T-helper 2 cell treated with Interferon-gamma antibody and Interleukin-4, amounts not matched to agents 5 μg/mL and 100 μg/mL, for 36 hours (primary cell): ENCODE data around the gene DCAF6.
A peak's percentile ranks its signal among the peaks of the same experiment; 100 is the strongest.

Source experiments
- DNase-seq: peaks from one replicate; pipeline ENCODE4 v3.0.0; 2021; ENCODE audit warnings: low spot score
- H3K27ac Mint-ChIP-seq: one replicate; pipeline ENCODE4 v1.8.0; 2021; ENCODE audit warnings: mild to moderate bottlenecking, mixed read lengths
- H3K27me3 Mint-ChIP-seq: one replicate; pipeline ENCODE4 v1.8.0; 2021; ENCODE audit warnings: low read depth, mixed read lengths
- H3K36me3 Mint-ChIP-seq: one replicate; pipeline ENCODE4 v1.8.0; 2021; ENCODE audit warnings: low read depth, mixed read lengths
- H3K4me1 Mint-ChIP-seq: one replicate; pipeline ENCODE4 v1.8.0; 2021; ENCODE audit warnings: low read depth, mixed read lengths
- H3K4me3 Mint-ChIP-seq: one replicate; pipeline ENCODE4 v1.8.0; 2022; ENCODE audit warnings: mild to moderate bottlenecking, moderate library complexity, mixed read lengths
- H3K9me3 Mint-ChIP-seq: one replicate; pipeline ENCODE4 v1.8.0; 2021; ENCODE audit warnings: mixed read lengths

DCAF6 gene

GRCh38 chr1:167933788-167934187, 2.7 kb upstream of the DCAF6 start:
- Mint-ChIP-seq H3K27ac (no peak overlapping the region), H3K9me3 (no peaks in the 10 kb centered on the region), H3K27me3 (no peaks in the 10 kb centered on the region), H3K36me3 (peaks cover 5% of the 10 kb centered on the region), H3K4me3 (peak overlapping the region; percentile 90), H3K4me1 (peaks cover 25% of the 10 kb centered on the region)
- DNase-seq: no peak

GRCh38 chr1:167934426-167935215, 1.9 kb upstream of the DCAF6 start:
- H3K9me3 Mint-ChIP-seq: no peaks in the 10 kb centered on the region
- peak overlapping the region; percentile 90 for H3K4me3 Mint-ChIP-seq
- H3K36me3 Mint-ChIP-seq: peaks cover 5% of the 10 kb centered on the region
- no peaks in the 10 kb centered on the region for H3K27me3 Mint-ChIP-seq
- peak overlapping the region; percentile 97 for H3K27ac Mint-ChIP-seq
- DNase-seq: no peak
- peaks cover 25% of the 10 kb centered on the region for H3K4me1 Mint-ChIP-seq

GRCh38 chr1:167935216-167936067, 1.0 kb upstream of the DCAF6 start:
- DNase-seq: peak; percentile 63
- peak overlapping the region; percentile 90 for H3K4me3 Mint-ChIP-seq
- no peaks in the 10 kb centered on the region for H3K9me3 Mint-ChIP-seq
- peaks cover 5% of the 10 kb centered on the region for H3K36me3 Mint-ChIP-seq
- no peaks in the 10 kb centered on the region for H3K27me3 Mint-ChIP-seq
- H3K4me1 Mint-ChIP-seq: peaks cover 25% of the 10 kb centered on the region
- H3K27ac Mint-ChIP-seq: peak overlapping the region; percentile 97

- DNase-seq: peak; percentile 57
These were observed 636 bp downstream of the DCAF6 start, which contains the start of gene MPC2 for GRCh38 chr1:167936930-167937708. TSS of gene MPC2 (minus strand) at chr1:167937072. CDS start at chr1:167935841, 1,231 bp downstream.

DNA sequence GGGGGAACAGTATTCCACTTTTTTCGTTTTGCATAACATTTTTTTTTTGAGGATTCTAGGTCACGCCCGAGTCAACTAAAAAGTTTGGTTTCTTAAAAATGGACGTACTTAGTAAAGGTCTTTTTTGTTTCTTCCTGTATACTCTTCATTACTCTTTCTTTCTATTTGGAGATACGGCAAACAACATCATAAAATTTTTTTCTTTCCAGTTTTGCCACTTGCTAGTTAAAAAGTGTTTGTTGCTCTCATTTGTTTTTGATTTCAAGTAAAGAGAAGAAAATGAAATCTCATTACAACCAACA, 1.2 kb downstream of the DCAF6 start:
- H3K4me1 Mint-ChIP-seq: peaks cover 26% of the 10 kb centered on the region
- no peak for DNase-seq
- peak overlapping the region; percentile 97 for H3K27ac Mint-ChIP-seq

More at GRCh38 chr1:167936930-167937708, 636 bp downstream of the DCAF6 start, which contains the start of gene MPC2:
- peak within 1 kb of the TSS; percentile 97 for H3K27ac Mint-ChIP-seq
- no peaks in the 10 kb centered on the region for H3K9me3 Mint-ChIP-seq
- peak within 1 kb of the TSS; percentile 90 for H3K4me3 Mint-ChIP-seq
- H3K4me1 Mint-ChIP-seq: peaks cover 29% of the 10 kb centered on the region
- peaks cover 5% of the 10 kb centered on the region for H3K36me3 Mint-ChIP-seq
- no peaks in the 10 kb centered on the region for H3K27me3 Mint-ChIP-seq

DNA sequence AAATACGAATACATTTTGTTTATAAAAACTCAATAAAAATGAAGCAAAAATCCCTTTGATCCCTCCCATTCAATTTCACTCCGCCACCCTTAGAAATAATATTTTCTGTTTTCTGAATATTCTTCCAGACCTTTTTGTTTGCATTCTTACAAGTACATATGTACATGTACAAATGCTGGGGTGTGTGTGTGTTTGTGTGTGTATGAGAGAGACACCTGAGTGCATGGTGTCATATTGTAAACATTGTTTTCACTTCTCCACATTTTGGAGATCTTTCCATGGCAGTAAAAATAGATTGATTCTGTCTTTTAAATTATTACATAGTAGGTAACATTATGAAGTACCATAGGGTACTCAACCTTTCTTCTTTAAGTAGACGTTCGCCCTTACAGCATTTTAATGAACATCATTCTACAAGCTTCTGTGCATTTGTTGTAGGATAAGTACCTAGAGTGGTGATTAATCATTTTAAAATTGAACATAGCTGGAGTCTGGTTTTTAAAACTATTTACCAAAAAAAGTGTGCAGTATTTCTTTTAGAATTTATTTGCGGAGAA, 1.7 kb downstream of the DCAF6 start:
- Mint-ChIP-seq H3K4me3 (peak overlapping the region; percentile 90), H3K9me3 (no peaks in the 10 kb centered on the region), H3K4me1 (peaks cover 23% of the 10 kb centered on the region), H3K36me3 (peaks cover 6% of the 10 kb centered on the region), H3K27me3 (no peaks in the 10 kb centered on the region), H3K27ac (peak overlapping the region; percentile 97)
- DNase-seq: no peak

More for the DNA sequence above, 1.2 kb downstream of the DCAF6 start:
- Mint-ChIP-seq H3K27me3 (no peaks in the 10 kb centered on the region), H3K36me3 (peaks cover 6% of the 10 kb centered on the region), H3K9me3 (no peaks in the 10 kb centered on the region), H3K4me3 (peak overlapping the region; percentile 90)

DNA sequence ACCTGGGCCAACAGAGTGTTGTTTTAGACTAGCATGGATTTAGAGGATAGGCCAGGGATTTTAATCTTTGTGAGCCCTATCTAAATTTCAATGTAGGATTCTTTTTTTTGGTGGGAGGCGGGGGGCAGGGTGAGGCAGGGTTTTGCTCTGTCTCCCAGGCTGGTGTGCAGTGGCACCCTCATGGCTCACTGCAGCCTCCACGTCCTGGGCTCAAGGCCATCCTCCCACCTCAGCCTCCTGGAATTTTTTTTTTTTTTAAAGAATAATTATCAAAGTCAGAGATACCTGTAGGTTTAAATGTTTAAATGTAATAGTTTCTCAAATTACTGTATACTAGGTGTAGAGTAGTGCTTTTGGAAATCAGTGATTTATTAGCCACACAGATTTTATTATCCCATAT, 3.8 kb downstream of the DCAF6 start:
- H3K27me3 Mint-ChIP-seq: no peaks in the 10 kb centered on the region
- peaks cover 18% of the 10 kb centered on the region for H3K36me3 Mint-ChIP-seq
- H3K9me3 Mint-ChIP-seq: peaks cover 4% of the 10 kb centered on the region
- no peak for DNase-seq
- no peak overlapping the region for H3K4me3 Mint-ChIP-seq
- H3K27ac Mint-ChIP-seq: no peak overlapping the region
- peaks cover 13% of the 10 kb centered on the region for H3K4me1 Mint-ChIP-seq

- H3K9me3 Mint-ChIP-seq: peaks cover 4% of the 10 kb centered on the region
- no peak for DNase-seq
- no peaks in the 10 kb centered on the region for H3K27me3 Mint-ChIP-seq
- H3K4me3 Mint-ChIP-seq: no peak overlapping the region
- peaks cover 17% of the 10 kb centered on the region for H3K36me3 Mint-ChIP-seq
- no peak overlapping the region for H3K27ac Mint-ChIP-seq
- peaks cover 25% of the 10 kb centered on the region for H3K4me1 Mint-ChIP-seq
These were observed 7.1 kb downstream of the DCAF6 start for GRCh38 chr1:167943541-167943940.

GRCh38 chr1:167947733-167948132, 11.2 kb downstream of the DCAF6 start:
- Mint-ChIP-seq H3K27ac (no peak overlapping the region), H3K9me3 (peaks cover 4% of the 10 kb centered on the region), H3K4me1 (peaks cover 25% of the 10 kb centered on the region), H3K4me3 (no peak overlapping the region), H3K36me3 (peaks cover 22% of the 10 kb centered on the region), H3K27me3 (no peaks in the 10 kb centered on the region)
- no peak for DNase-seq

DNA sequence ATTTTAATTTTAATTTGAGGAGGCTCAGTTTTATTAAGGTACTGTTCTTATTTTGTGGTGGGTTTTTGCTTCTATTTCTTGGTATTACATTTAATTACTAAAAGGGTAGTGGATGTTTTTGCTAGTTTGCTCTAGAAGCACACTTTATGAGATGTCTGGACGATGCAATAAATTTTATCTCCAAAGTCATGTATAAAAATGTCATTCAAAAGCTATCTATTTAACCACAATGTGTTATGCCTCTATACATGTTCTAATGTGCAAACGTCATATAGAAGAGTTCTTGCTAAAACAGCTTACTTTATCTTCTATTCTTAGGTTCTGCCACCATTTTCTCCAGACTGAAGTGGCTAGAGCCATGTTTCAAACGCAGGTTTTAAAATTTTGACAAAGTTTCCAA, 13.3 kb downstream of the DCAF6 start:
- H3K9me3 Mint-ChIP-seq: no peaks in the 10 kb centered on the region
- peaks cover 23% of the 10 kb centered on the region for H3K36me3 Mint-ChIP-seq
- no peak for DNase-seq
- no peak overlapping the region for H3K27ac Mint-ChIP-seq
- H3K4me1 Mint-ChIP-seq: peaks cover 25% of the 10 kb centered on the region
- no peaks in the 10 kb centered on the region for H3K27me3 Mint-ChIP-seq
- no peak overlapping the region for H3K4me3 Mint-ChIP-seq

- Mint-ChIP-seq H3K4me3 (no peak overlapping the region), H3K27ac (no peak overlapping the region), H3K36me3 (peaks cover 25% of the 10 kb centered on the region), H3K27me3 (no peaks in the 10 kb centered on the region), H3K4me1 (peaks cover 23% of the 10 kb centered on the region), H3K9me3 (no peaks in the 10 kb centered on the region)
- no peak for DNase-seq
These were observed 14.1 kb downstream of the DCAF6 start for GRCh38 chr1:167950569-167950968.

DNA sequence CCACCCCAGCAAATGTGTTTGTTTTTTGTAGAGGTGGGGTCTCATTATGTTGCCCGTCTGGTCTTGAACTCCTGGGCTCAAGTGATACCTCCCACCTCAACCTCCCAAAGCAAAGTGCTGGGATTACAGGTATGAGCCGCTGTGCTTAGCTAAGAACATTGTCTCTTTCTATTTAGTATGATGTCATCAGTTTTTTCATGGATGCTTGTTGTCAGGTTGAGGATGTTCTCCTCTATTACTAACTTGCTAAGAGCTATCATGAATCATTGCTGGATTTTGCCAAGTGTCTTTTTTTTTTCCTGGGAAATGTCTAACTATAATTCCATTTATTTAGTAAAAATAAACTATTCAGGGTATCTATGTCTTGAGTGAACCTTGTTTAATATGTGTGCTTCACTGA, 19.4 kb downstream of the DCAF6 start:
- Mint-ChIP-seq H3K27me3 (no peaks in the 10 kb centered on the region), H3K27ac (no peak overlapping the region), H3K9me3 (no peaks in the 10 kb centered on the region), H3K36me3 (peaks cover 34% of the 10 kb centered on the region), H3K4me1 (peaks cover 6% of the 10 kb centered on the region), H3K4me3 (no peak overlapping the region)
- DNase-seq: no peak

- Mint-ChIP-seq H3K27me3 (no peaks in the 10 kb centered on the region), H3K9me3 (no peaks in the 10 kb centered on the region), H3K4me1 (peaks cover 6% of the 10 kb centered on the region), H3K36me3 (peaks cover 35% of the 10 kb centered on the region), H3K27ac (no peak overlapping the region), H3K4me3 (no peak overlapping the region)
- no peak for DNase-seq
These were observed 21.2 kb downstream of the DCAF6 start for GRCh38 chr1:167957710-167958109.
